Loucy (cell line): Measurements from ENCODE around the gene CDC42EP3.
A peak's percentile ranks its signal among the peaks of the same experiment; 100 is the strongest.

Source experiments
- H2AFZ ChIP-seq: fragments of 200-600 bp; sonication (generic); 2 replicates; pipeline ENCODE4 v1.6.0; 2016; ENCODE audit warnings: antibody characterized with exemption, mild to moderate bottlenecking, low read length, moderate library complexity
- H3F3A ChIP-seq: fragments of 200-600 bp; 2 replicates; pipeline ENCODE4 v1.6.0; 2016; ENCODE audit warnings: antibody characterized with exemption, low read depth, mild to moderate bottlenecking
- H3K27me3 ChIP-seq: fragments of 200-600 bp; sonication (generic); 2 replicates; pipeline ENCODE4 v1.6.1; 2014; ENCODE audit warnings: low read length, mild to moderate bottlenecking; ENCODE audit not compliant: insufficient read depth, poor library complexity, severe bottlenecking
- H3K36me3 ChIP-seq: fragments of 200-600 bp; sonication (generic); 2 replicates; pipeline ENCODE4 v1.6.1; 2016; ENCODE audit warnings: low read length; ENCODE audit not compliant: insufficient read depth
- H3K4me1 ChIP-seq: fragments of 200-600 bp; sonication (generic); 2 replicates; pipeline ENCODE4 v1.5.1; 2014; ENCODE audit warnings: low read length, mild to moderate bottlenecking; ENCODE audit not compliant: insufficient read depth, poor library complexity, severe bottlenecking
- H3K4me2 ChIP-seq: fragments of 200-600 bp; sonication (generic); 2 replicates; pipeline ENCODE4 v1.6.0; 2014; ENCODE audit warnings: antibody characterized with exemption, low read length, low read depth, mild to moderate bottlenecking; ENCODE audit not compliant: poor library complexity, severe bottlenecking
- H3K4me3 ChIP-seq: fragments of 200-600 bp; sonication (generic); 2 replicates; pipeline ENCODE4 v1.5.1; 2014; ENCODE audit warnings: low read length, mild to moderate bottlenecking, mixed read lengths; ENCODE audit not compliant: poor library complexity, severe bottlenecking
- H3K79me2 ChIP-seq: fragments of 200-600 bp; sonication (generic); 2 replicates; pipeline ENCODE4 v1.6.1; 2014; ENCODE audit warnings: low read length; ENCODE audit not compliant: insufficient read depth
- H3K9ac ChIP-seq: fragments of 200-600 bp; sonication (generic); 2 replicates; pipeline ENCODE4 v1.6.0; 2014; ENCODE audit warnings: mild to moderate bottlenecking, low read depth, low read length, moderate library complexity; ENCODE audit not compliant: poor library complexity, severe bottlenecking
- H3K9me2 ChIP-seq: fragments of 200-600 bp; sonication (generic); replicated peaks from 2 replicates; pipeline ENCODE4 v1.6.1; 2016; ENCODE audit warnings: low read depth, low read length, mixed read lengths
- H3K9me3 ChIP-seq: fragments of 200-600 bp; sonication (generic); 2 replicates; pipeline ENCODE4 v1.6.1; 2014; ENCODE audit warnings: mild to moderate bottlenecking, antibody characterized with exemption, low read length, low read depth; ENCODE audit not compliant: insufficient read depth
- H4K20me1 ChIP-seq: fragments of 200-600 bp; sonication (generic); 2 replicates; pipeline ENCODE4 v1.6.0; 2014; ENCODE audit warnings: antibody characterized with exemption, low read length, mild to moderate bottlenecking; ENCODE audit not compliant: insufficient read depth, poor library complexity, severe bottlenecking
- CTCF ChIP-seq: fragments of 200-600 bp; sonication (generic); conservative IDR thresholded peaks from 2 replicates; pipeline ENCODE4 v1.5.1; 2014; ENCODE audit warnings: mild to moderate bottlenecking, antibody characterized with exemption, low read length
- EZH2phosphoT487 ChIP-seq: fragments of 200-600 bp; IDR thresholded peaks from 2 replicates; pipeline ENCODE4 v1.6.1; 2018; ENCODE audit warnings: antibody characterized with exemption, mild to moderate bottlenecking, moderate library complexity, borderline replicate concordance

The CDC42EP3 gene

GRCh38 chr2:37671009-37671815, at the start of gene CDC42EP3:
Gene CDC42EP3, minus strand, starts transcription at chr2:37671642. Its CDS starts 25,055 bp downstream, at chr2:37646587.
- TF ChIP-seq EZH2phosphoT487 (no peak), CTCF (no peak)
- H3K79me2 ChIP-seq, result peaks cover 52% of the 10 kb centered on the region

GRCh38 chr2:37721201-37721560, 49.7 kb upstream of the CDC42EP3 start:
- no peaks in the 10 kb centered on the region for H3F3A ChIP-seq
- peak overlapping the region; percentile 5 for H3K4me2 ChIP-seq
- H3K36me3 ChIP-seq, result no peaks in the 10 kb centered on the region
- no peak overlapping the region for H2AFZ ChIP-seq
- no peaks in the 10 kb centered on the region for H3K79me2 ChIP-seq
- no peak overlapping the region for H3K9ac ChIP-seq
- TF ChIP-seq CTCF (no peak), EZH2phosphoT487 (no peak)
- no peaks in the 10 kb centered on the region for H3K27me3 ChIP-seq
- H3K4me1 ChIP-seq, result peaks cover 17% of the 10 kb centered on the region
- H3K4me3 ChIP-seq, result no peak overlapping the region
- H4K20me1 ChIP-seq, result no peaks in the 10 kb centered on the region
- H3K9me3 ChIP-seq, result no peaks in the 10 kb centered on the region
- H3K9me2 ChIP-seq, result no peaks in the 10 kb centered on the region

More at GRCh38 chr2:37671009-37671815, at the start of gene CDC42EP3:
- Histone ChIP-seq H3K27me3 (no peaks in the 10 kb centered on the region), H3K36me3 (no peaks in the 10 kb centered on the region), H3K4me1 (peaks cover 51% of the 10 kb centered on the region), H2AFZ (peak within 1 kb of the TSS; percentile 56), H3K9ac (peak within 1 kb of the TSS; percentile 91), H3K9me2 (no peaks in the 10 kb centered on the region), H3K4me2 (peak within 1 kb of the TSS; percentile 95), H4K20me1 (peaks cover 52% of the 10 kb centered on the region), H3F3A (no peaks in the 10 kb centered on the region), H3K4me3 (peak within 1 kb of the TSS; percentile 96), H3K9me3 (no peaks in the 10 kb centered on the region)

GRCh38 chr2:37720533-37721200, 49.2 kb upstream of the CDC42EP3 start:
- Histone ChIP-seq H3K9ac (no peak overlapping the region), H3F3A (no peaks in the 10 kb centered on the region), H3K4me3 (no peak overlapping the region), H3K79me2 (no peaks in the 10 kb centered on the region), H3K27me3 (no peaks in the 10 kb centered on the region), H3K9me2 (no peaks in the 10 kb centered on the region), H3K9me3 (peaks cover under 1% of the 10 kb centered on the region; the same call in 1 of the 2 replicates), H3K36me3 (no peaks in the 10 kb centered on the region), H4K20me1 (no peaks in the 10 kb centered on the region), H3K4me2 (peak overlapping the region; percentile 5), H3K4me1 (peaks cover 17% of the 10 kb centered on the region), H2AFZ (peak overlapping the region; percentile 70)
- peak; percentile 55 for TF ChIP-seq CTCF
- TF ChIP-seq EZH2phosphoT487, result no peak
